GM12878 (cell line): ENCODE data around the gene ERC2. TPM values are rescaled to one million over a fixed set of nuclear protein-coding genes. Genes with fewer than 3 reads are reported as not detected.

ENCODE experiments used
- BCLAF1 ChIP-seq: fragments of 450-650 bp; IDR thresholded peaks from 2 replicates; pipeline ENCODE4 v1.6.1; 2017; ENCODE audit warnings: antibody characterized with exemption, mild to moderate bottlenecking, moderate library complexity
- FOXM1 ChIP-seq: IDR thresholded peaks from 2 replicates; pipeline ENCODE4 v1.6.1; 2012; ENCODE audit warnings: low read depth, mild to moderate bottlenecking, inconsistent platforms, low read length, moderate library complexity
- PRDM15 ChIP-seq: fragments of 450-650 bp; formaldehyde crosslinking; IDR thresholded peaks from 2 replicates; pipeline ENCODE4 v1.4.0; 2020; ENCODE audit warnings: mild to moderate bottlenecking, moderate library complexity
- TBL1XR1 ChIP-seq: IDR thresholded peaks from 2 replicates; pipeline ENCODE4 v1.6.1; 2012; ENCODE audit warnings: low read depth, low read length, improper control_type of control experiment
- TCF12 ChIP-seq: IDR thresholded peaks from 2 replicates; pipeline ENCODE4 v1.6.1; 2011; ENCODE audit warnings: low read depth, mild to moderate bottlenecking, low read length
- YY1 ChIP-seq: IDR thresholded peaks from 2 replicates; pipeline ENCODE4 v1.6.1; 2011; ENCODE audit warnings: low read depth, mild to moderate bottlenecking, low read length
- ZNF217 ChIP-seq: fragments of 450-650 bp; IDR thresholded peaks from 2 replicates; pipeline ENCODE4 v1.6.1; 2017; ENCODE audit warnings: antibody characterized with exemption, mild to moderate bottlenecking
- polyA plus RNA-seq, 11 experiments: library from polyadenylated mRNA; depleted of rRNA in 4 of 11; unstranded in 6 of 11; stranded (reverse) in 5 of 11; fragments of >200 nt; fragmentation: Nextera tagmentation in 4 of 11; fragmentation: Illumina TruSeq in 1 of 11; extraction: Ambion mirVana in 4 of 11; extraction: Trizol in 1 of 11; gene quantifications; 1 replicate in 1 of 11; 2 replicates in 10 of 11; pipeline versions ENCODE4 v1.2.1 to v1.2.3, GENCODE V29; 2011 to 2016; ENCODE audit warnings: inconsistent platforms in 2 of 11, missing spikeins in 2 of 11, low read depth in 1 of 11
- total RNA-seq, 4 experiments: library from RNA; depleted of rRNA in 3 of 4; stranded (reverse); fragments of >200 nt in 3 of 4; fragmentation: Illumina TruSeq in 1 of 4; extraction: Trizol in 1 of 4; gene quantifications; 2 replicates each; pipeline versions ENCODE4 v1.2.1 to v1.2.3, GENCODE V29; 2013 to 2021

ERC2 gene
- total and polyA plus RNA-seq, 10 of the 15 experiments (the other 5 are each of a cell fraction or from before 2014, with no cell fraction given): 0.06 to 1.4 (median 0.12) TPM; not detected in 3

GRCh38 chr3:55755516-55756205 is 712.6 kb downstream of the ERC2 start (continued):
- no peak for TF ChIP-seq PRDM15 (CRISPR knock-in tag)
- TF ChIP-seq FOXM1: no peak
- no peak for TF ChIP-seq TBL1XR1
- no peak for TF ChIP-seq ZNF217
- no peak for TF ChIP-seq TCF12
- TF ChIP-seq BCLAF1: no peak
- TF ChIP-seq YY1: no peak
